SK-N-MC (cell line): ENCODE results near the gene MYH14.

Experiments used
- DNase-seq: peaks from one replicate; pipeline ENCODE4 v3.0.0-alpha.2; 2011; ENCODE audit warnings: low read depth, low spot score
- H3K27ac ChIP-seq: fragments of 200-600 bp; sonication (generic); 2 replicates; pipeline ENCODE4 v1.5.1; 2016; ENCODE audit warnings: mixed run types
- H3K36me3 ChIP-seq: fragments of 200-600 bp; sonication (generic); 2 replicates; pipeline ENCODE4 v1.6.1; 2017; ENCODE audit warnings: antibody characterized with exemption, low read length, mixed read lengths; ENCODE audit not compliant: insufficient read depth
- H3K4me3 ChIP-seq: fragments of 200-600 bp; sonication (generic); 2 replicates; pipeline ENCODE4 v1.5.1; 2016
- H3K9ac ChIP-seq: fragments of 200-600 bp; sonication (generic); 2 replicates; pipeline ENCODE4 v1.8.0; 2017; ENCODE audit warnings: mixed run types, mixed read lengths; ENCODE audit not compliant: insufficient read length
- H3K9me3 ChIP-seq: fragments of 200-600 bp; sonication (generic); 2 replicates; pipeline ENCODE4 v1.6.1; 2017; ENCODE audit warnings: low read depth, mild to moderate bottlenecking, antibody characterized with exemption, low read length, moderate library complexity, mixed read lengths
- EZH2 ChIP-seq: fragments of 200-600 bp; sonication (generic); IDR thresholded peaks from one replicate; pipeline ENCODE4 v1.6.1; 2017; ENCODE audit warnings: antibody characterized with exemption
- FOXP2 ChIP-seq: optimal IDR thresholded peaks from 2 replicates; pipeline ENCODE3; 2011; ENCODE audit warnings: mild to moderate bottlenecking, moderate library complexity; ENCODE audit not compliant: insufficient read depth; ENCODE audit errors: extremely low read length, control extremely low read depth
- POLR2AphosphoS5 ChIP-seq: IDR thresholded peaks from 2 replicates; pipeline ENCODE4 v1.6.1; 2012; ENCODE audit warnings: mild to moderate bottlenecking, low read depth, low read length, borderline replicate concordance

The MYH14 gene

GRCh38 chr19:50203281-50204080 is at the start of gene MYH14:
MYH14 (plus strand) TSS chr19:50203622; CDS start chr19:50210366, 6,744 bp downstream.
- TF ChIP-seq POLR2AphosphoS5: no peak
- no peak for TF ChIP-seq EZH2
- TF ChIP-seq FOXP2: no peak
- no peak within 1 kb of the TSS for H3K4me3 ChIP-seq
- no peak within 1 kb of the TSS for H3K27ac ChIP-seq

GRCh38 chr19:50154529-50154928 is 48.9 kb upstream of the MYH14 start:
- no peak overlapping the region for H3K27ac ChIP-seq
- TF ChIP-seq FOXP2: no peak
- no peak for TF ChIP-seq EZH2
- no peak for TF ChIP-seq POLR2AphosphoS5
- DNase-seq: no peak
- H3K9ac ChIP-seq: no peak overlapping the region
- H3K9me3 ChIP-seq: no peaks in the 10 kb centered on the region
- H3K4me3 ChIP-seq: no peak overlapping the region
- no peaks in the 10 kb centered on the region for H3K36me3 ChIP-seq

More at GRCh38 chr19:50203281-50204080, at the start of gene MYH14:
- Histone ChIP-seq H3K36me3 (no peaks in the 10 kb centered on the region), H3K9me3 (no peaks in the 10 kb centered on the region), H3K9ac (no peak within 1 kb of the TSS)
- DNase-seq: no peak

GRCh38 chr19:50155520-50156109 is 47.8 kb upstream of the MYH14 start:
- no peaks in the 10 kb centered on the region for H3K36me3 ChIP-seq
- no peak overlapping the region for H3K27ac ChIP-seq
- DNase-seq: no peak
- TF ChIP-seq FOXP2: no peak
- TF ChIP-seq POLR2AphosphoS5: no peak
- TF ChIP-seq EZH2: no peak
- no peaks in the 10 kb centered on the region for H3K9me3 ChIP-seq
- H3K4me3 ChIP-seq: no peak overlapping the region
- no peak overlapping the region for H3K9ac ChIP-seq

- Histone ChIP-seq H3K36me3 (no peaks in the 10 kb centered on the region), H3K4me3 (no peak overlapping the region), H3K9ac (no peak overlapping the region), H3K9me3 (no peaks in the 10 kb centered on the region), H3K27ac (no peak overlapping the region)
- TF ChIP-seq POLR2AphosphoS5: no peak
- no peak for TF ChIP-seq EZH2
- TF ChIP-seq FOXP2: no peak
- DNase-seq: no peak
Measured at GRCh38 chr19:50158577-50158976, 44.8 kb upstream of the MYH14 start.

GRCh38 chr19:50159078-50159477 is 44.3 kb upstream of the MYH14 start:
- H3K27ac ChIP-seq: no peak overlapping the region
- TF ChIP-seq POLR2AphosphoS5 (no peak), EZH2 (no peak), FOXP2 (no peak)
- H3K4me3 ChIP-seq: no peak overlapping the region
- no peak for DNase-seq
- no peaks in the 10 kb centered on the region for H3K9me3 ChIP-seq
- H3K9ac ChIP-seq: no peak overlapping the region
- no peaks in the 10 kb centered on the region for H3K36me3 ChIP-seq

- H3K9ac ChIP-seq: no peak within 1 kb of the TSS
- DNase-seq: no peak
- no peak for TF ChIP-seq FOXP2
- H3K36me3 ChIP-seq: no peaks in the 10 kb centered on the region
- no peak within 1 kb of the TSS for H3K27ac ChIP-seq
- H3K9me3 ChIP-seq: no peaks in the 10 kb centered on the region
- no peak within 1 kb of the TSS for H3K4me3 ChIP-seq
Measured at GRCh38 chr19:50162988-50163387, 40.4 kb upstream of the MYH14 start, which contains the start of gene IZUMO2. IZUMO2 (minus strand) TSS chr19:50163281; CDS start chr19:50163194, 87 bp downstream.

GRCh38 chr19:50167314-50167721 is 36.1 kb upstream of the MYH14 start:
- H3K4me3 ChIP-seq: no peak overlapping the region
- H3K9me3 ChIP-seq: no peaks in the 10 kb centered on the region
- DNase-seq: no peak
- no peaks in the 10 kb centered on the region for H3K36me3 ChIP-seq
- no peak overlapping the region for H3K27ac ChIP-seq
- no peak for TF ChIP-seq POLR2AphosphoS5
- no peak for TF ChIP-seq FOXP2
- TF ChIP-seq EZH2: no peak
- H3K9ac ChIP-seq: no peak overlapping the region

- Histone ChIP-seq H3K27ac (no peak overlapping the region), H3K36me3 (no peaks in the 10 kb centered on the region), H3K4me3 (no peak overlapping the region), H3K9ac (no peak overlapping the region), H3K9me3 (no peaks in the 10 kb centered on the region)
- no peak for DNase-seq
- TF ChIP-seq FOXP2 (no peak), EZH2 (no peak), POLR2AphosphoS5 (no peak)
Measured at GRCh38 chr19:50171752-50172151, 31.7 kb upstream of the MYH14 start.

- TF ChIP-seq POLR2AphosphoS5: no peak
- Histone ChIP-seq H3K36me3 (no peaks in the 10 kb centered on the region), H3K4me3 (no peak overlapping the region), H3K9me3 (no peaks in the 10 kb centered on the region), H3K9ac (no peak overlapping the region), H3K27ac (no peak overlapping the region)
- DNase-seq: no peak
Measured at GRCh38 chr19:50172726-50173125, 30.7 kb upstream of the MYH14 start.
